Measurements from ENCODE around the gene TNNI3K.

Gene TNNI3K

GRCh38 chr1:74215229-74215628, 20.0 kb upstream of the TNNI3K start:
- no peak for DNase-seq (ENCODE audit: low read depth)
- no peak for TF ChIP-seq CTCF (conservative IDR thresholded peaks at IDR 0.05; ENCODE audit: low read length)
- no peak overlapping the region for H3K4me3 ChIP-seq (ENCODE audit: low read length)

- TF ChIP-seq CTCF (conservative IDR thresholded peaks at IDR 0.05; ENCODE audit: low read length), result no peak
- no peak for DNase-seq (ENCODE audit: low read depth)
- H3K4me3 ChIP-seq (ENCODE audit: low read length), result no peak overlapping the region
Measured at GRCh38 chr1:74222701-74223100, 12.5 kb upstream of the TNNI3K start.

- DNase-seq (ENCODE audit: low read depth), result no peak
- TF ChIP-seq CTCF (conservative IDR thresholded peaks at IDR 0.05; ENCODE audit: low read length), result no peak
- H3K4me3 ChIP-seq (ENCODE audit: low read length), result no peak overlapping the region
Measured at GRCh38 chr1:74223453-74223852, 11.7 kb upstream of the TNNI3K start.

- no peak for DNase-seq (ENCODE audit: low read depth)
- TF ChIP-seq CTCF (conservative IDR thresholded peaks at IDR 0.05; ENCODE audit: low read length), result no peak
- H3K4me3 ChIP-seq (ENCODE audit: low read length), result no peak overlapping the region
Measured at GRCh38 chr1:74236440-74236839, 1.3 kb downstream of the TNNI3K start.

GRCh38 chr1:74237035-74237434, 1.8 kb downstream of the TNNI3K start:
- H3K4me3 ChIP-seq (ENCODE audit: low read length), result no peak overlapping the region
- TF ChIP-seq CTCF (conservative IDR thresholded peaks at IDR 0.05; ENCODE audit: low read length), result no peak
- no peak for DNase-seq (ENCODE audit: low read depth)

GRCh38 chr1:74237787-74238186, 2.6 kb downstream of the TNNI3K start:
- no peak for DNase-seq (ENCODE audit: low read depth)
- no peak for TF ChIP-seq CTCF (conservative IDR thresholded peaks at IDR 0.05; ENCODE audit: low read length)
- no peak overlapping the region for H3K4me3 ChIP-seq (ENCODE audit: low read length)

- no peak for TF ChIP-seq CTCF (conservative IDR thresholded peaks at IDR 0.05; ENCODE audit: low read length)
- no peak overlapping the region for H3K4me3 ChIP-seq (ENCODE audit: low read length)
- no peak for DNase-seq (ENCODE audit: low read depth)
Measured at GRCh38 chr1:74245168-74245772, 10.1 kb downstream of the TNNI3K start.

Measured in AG10803 (cell line).